Pancreas (tissue), 10 donors: Measurements from ENCODE around the gene C11orf54. TPM values are rescaled to one million over a fixed set of nuclear protein-coding genes. Genes with fewer than 3 reads are reported as not detected.

Experiments
- ATAC-seq, 4 donors: fragments of 200-7000 bp; cut with Tn5 transposase; one replicate each; pipeline versions ENCODE4 v1.8.0 to v1.9.1; 2020; ENCODE audit warnings: mild to moderate bottlenecking in 4 of 4, moderate library complexity in 4 of 4
- DNase-seq, 6 donors: peaks; one replicate each; pipeline ENCODE4 v3.0.0-alpha.2; 2020
- FAIRE-seq: peaks from 2 replicates; lab custom pipeline; 2012; peaks lifted over from hg19 to GRCh38; lab: Jason Lieb, UNC
- H3K27ac ChIP-seq, 4 donors: fragments of 200-600 bp; sonication (generic); 1 replicate in 3 of 4; 2 replicates in 1 of 4; pipeline versions ENCODE4 v1.5.0 to v1.8.0; 2020
- H3K27me3 ChIP-seq, 4 donors: fragments of 200-600 bp; one replicate each; pipeline ENCODE4 v1.8.0; 2021
- H3K36me3 ChIP-seq, 3 donors: fragments of 200-600 bp; sonication (generic) in 1 of 3; one replicate each; pipeline versions ENCODE4 v1.5.0 to v1.8.0; 2020 to 2021
- H3K4me1 ChIP-seq, 3 donors: fragments of 200-600 bp; one replicate each; pipeline ENCODE4 v1.8.0; 2021
- H3K4me3 ChIP-seq, 4 donors: fragments of 200-600 bp; sonication (generic) in 2 of 4; one replicate each; pipeline versions ENCODE4 v1.5.0 to v1.8.0; 2020 to 2021
- H3K9me3 ChIP-seq, 4 donors: fragments of 200-600 bp; one replicate each; pipeline ENCODE4 v1.8.0; 2021
- CTCF ChIP-seq, 4 donors: fragments of 200-600 bp; sonication (generic) in 3 of 4; IDR thresholded peaks; one replicate each; pipeline versions ENCODE4 v1.5.0 to v1.8.0; 2021; ENCODE audit warnings: antibody characterized with exemption in 4 of 4
- WGBS, 2 donors: extraction: QIAGEN DNeasy Blood & Tissue Kit; methylation state at CpG; one replicate each; pipeline ENCODE4 v1.1.7; 2013; 5-methylcytosine and 5-hydroxymethylcytosine counted together
- intact Hi-C, 3 donors: fragments of 100-400 bp; cut with DNase I; formaldehyde crosslinking; loops; one replicate each; pipeline versions ENCODE4 v1.11.1 to v1.14.2; 2022
- polyA plus RNA-seq, 2 donors: library from polyadenylated mRNA; stranded (reverse); fragments of 200-250 nt; gene quantifications; one replicate each; pipeline ENCODE4 v1.2.3, GENCODE V29; 2013
- total RNA-seq, 6 donors: library from RNA; stranded (reverse); fragmentation: NEBNext Ultra II Directional in 4 of 6; extraction: Animal tissue kit (Norgen Biotek cat#: 25700) in 4 of 6; gene quantifications; one replicate each; pipeline versions ENCODE4 v1.2.1 to v1.2.4, GENCODE V29; 2021 to 2023
- donor health status: healthy with polysubstance abuse.
- donor health status: DM: no; HTN: no; CAD: no; lungs with moderate emphysema.
- donor health status: DM: no; HTN: no; CAD: no.
- donor health status: control.
- donor health status: control.
- donor health status: Bipolar disorder and iron deficiency.
- donor health status: DM: yes; HTN: yes; CAD: no.
- donor health status: DM: no; HTN: no; CAD: no.
- donor health status: DM: no; HTN: no; CAD: no.
- donor health status: DM: yes; HTN: yes; CAD: no.

Gene C11orf54
- total and polyA plus RNA-seq, 8 donors, result 12.5 to 30.9 (median 23.2) TPM

- no peaks in the 10 kb centered on the region for H3K9me3 ChIP-seq
- FAIRE-seq, result no peak
- peaks cover 5 to 69% (median 50%) of the 10 kb centered on the region in 3 donors for H3K36me3 ChIP-seq
- no peak overlapping the region for H3K4me3 ChIP-seq
- intact Hi-C loops, result no loop called here
- H3K27ac ChIP-seq, result no peak overlapping the region
- DNase-seq, result no peak
- ATAC-seq, result no peak
- TF ChIP-seq CTCF (IDR thresholded peaks at IDR 0.05), result no peak
- peaks cover 24 to 48% (median 39%) of the 10 kb centered on the region in 3 donors for H3K4me1 ChIP-seq
- H3K27me3 ChIP-seq, result no peaks in the 10 kb centered on the region
These were observed 5.3 kb upstream of the C11orf54 start for GRCh38 chr11:93736129-93736528.

- H3K27me3 ChIP-seq, result no peaks in the 10 kb centered on the region
- WGBS, 2 donors, result 55 to 64% methylated on average over 6 of the region's 6 CpGs
- peaks cover 5 to 49% (median 37%) of the 10 kb centered on the region in 3 donors for H3K36me3 ChIP-seq
- peak overlapping the region in 2 of 4 donors; percentile 69 to 81 for H3K4me3 ChIP-seq
- no peak for FAIRE-seq
- peak overlapping the region in 1 of 4 donors; percentile 3 for H3K27ac ChIP-seq
- no peaks in the 10 kb centered on the region for H3K9me3 ChIP-seq
- ATAC-seq, result no peak
- no peak for DNase-seq
- peaks cover 22 to 48% (median 39%) of the 10 kb centered on the region in 3 donors for H3K4me1 ChIP-seq
- TF ChIP-seq CTCF (IDR thresholded peaks at IDR 0.05), result no peak
- intact Hi-C loops, result no loop called here
These were observed 3.4 kb upstream of the C11orf54 start for GRCh38 chr11:93737904-93738612.

DNA sequence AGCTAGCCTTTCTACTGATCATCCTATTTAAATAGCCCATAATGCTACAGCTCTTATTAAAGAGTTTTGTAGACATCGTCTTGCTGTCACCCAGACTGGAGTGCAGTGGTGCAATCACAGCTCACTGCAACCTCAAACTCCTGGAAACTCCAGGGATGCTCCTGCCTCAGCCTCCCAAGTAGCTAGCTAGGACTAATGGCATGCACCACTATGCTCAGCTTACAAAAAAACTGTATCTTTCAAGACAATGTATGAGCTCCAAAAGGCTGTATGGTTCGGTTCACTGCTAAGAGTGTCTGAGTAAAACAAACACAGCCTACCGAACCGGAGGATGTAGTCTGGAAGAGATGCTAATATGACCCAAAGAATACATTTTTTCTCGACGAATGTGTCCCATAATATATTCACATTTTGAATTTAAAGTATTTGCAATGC, 2.8 kb upstream of the C11orf54 start:
- intact Hi-C loops, result no loop called here
- H3K4me1 ChIP-seq, result peaks cover 22 to 50% (median 42%) of the 10 kb centered on the region in 3 donors
- TF ChIP-seq CTCF (IDR thresholded peaks at IDR 0.05), result no peak
- peak overlapping the region in 2 of 4 donors; percentile 69 to 81 for H3K4me3 ChIP-seq
- no peaks in the 10 kb centered on the region for H3K27me3 ChIP-seq
- H3K27ac ChIP-seq, result peak overlapping the region in 1 of 4 donors; percentile 3
- no peak for ATAC-seq
- DNase-seq, result no peak
- WGBS, 2 donors, result 33 to 50% methylated on average over 6 of the region's 6 CpGs
- H3K9me3 ChIP-seq, result no peaks in the 10 kb centered on the region
- no peak for FAIRE-seq
- H3K36me3 ChIP-seq, result peaks cover 5 to 43% (median 33%) of the 10 kb centered on the region in 3 donors

DNA sequence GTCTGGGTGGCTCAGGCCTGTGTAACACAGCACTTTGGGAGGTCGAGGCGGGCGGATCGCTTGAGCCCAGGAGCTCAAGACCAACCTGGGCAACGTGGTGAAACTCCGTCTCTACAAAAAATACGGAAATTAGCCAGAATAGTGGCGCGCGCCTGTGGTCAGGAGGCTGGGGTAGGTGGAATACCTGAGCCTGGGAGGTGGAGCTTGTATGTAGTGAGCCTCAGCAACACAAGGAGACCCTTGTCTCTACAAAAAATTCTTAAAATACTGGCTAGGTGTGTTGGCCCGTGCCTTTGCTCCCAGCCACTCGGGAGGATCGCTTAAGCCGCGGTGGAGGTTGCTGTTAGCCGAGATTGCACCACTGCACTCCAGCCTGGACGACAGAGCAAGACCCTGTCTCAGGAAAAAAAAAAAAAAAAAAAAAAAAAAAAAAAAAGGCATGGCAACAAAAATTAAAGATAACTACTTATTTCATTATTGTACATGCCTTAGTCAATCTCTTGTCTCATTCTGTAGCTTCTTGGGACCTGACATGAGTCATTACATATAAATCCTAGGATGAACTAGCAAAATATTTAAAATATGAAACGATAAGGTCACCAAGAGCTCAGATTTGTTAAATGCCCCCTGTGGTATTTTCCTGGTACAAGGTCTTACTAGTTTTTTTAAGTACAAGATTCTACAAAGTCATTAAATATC, 1.3 kb upstream of the C11orf54 start:
- FAIRE-seq, result no peak
- intact Hi-C loops, result no loop called here
- Histone ChIP-seq H3K9me3 (no peaks in the 10 kb centered on the region), H3K4me1 (peaks cover 25 to 51% (median 46%) of the 10 kb centered on the region in 3 donors), H3K27ac (peak overlapping the region in 3 of 4 donors; percentile 4 to 85 (median 37)), H3K27me3 (no peaks in the 10 kb centered on the region), H3K36me3 (peaks cover 5 to 30% (median 21%) of the 10 kb centered on the region in 3 donors), H3K4me3 (peak overlapping the region; percentile 62 to 81 (median 72))
- ATAC-seq, result peak in 3 of 4 donors; percentile 1 to 6 (median 4)
- no peak for TF ChIP-seq CTCF (IDR thresholded peaks at IDR 0.05)
- 3% methylated on average over 18 of the region's 18 CpGs for WGBS, 2 donors
- peak in 5 of 6 donors; percentile 25 to 61 (median 35) for DNase-seq
